ENCODE data around the gene BAZ2B. TPM values are rescaled to one million over a fixed set of nuclear protein-coding genes. Genes with fewer than 3 reads are reported as not detected.

The BAZ2B gene
- total and polyA plus RNA-seq, 2 of the 13 experiments (the other 11 are each of a cell fraction or from before 2014, with no cell fraction given) = 14.0 to 15.1 TPM

DNA sequence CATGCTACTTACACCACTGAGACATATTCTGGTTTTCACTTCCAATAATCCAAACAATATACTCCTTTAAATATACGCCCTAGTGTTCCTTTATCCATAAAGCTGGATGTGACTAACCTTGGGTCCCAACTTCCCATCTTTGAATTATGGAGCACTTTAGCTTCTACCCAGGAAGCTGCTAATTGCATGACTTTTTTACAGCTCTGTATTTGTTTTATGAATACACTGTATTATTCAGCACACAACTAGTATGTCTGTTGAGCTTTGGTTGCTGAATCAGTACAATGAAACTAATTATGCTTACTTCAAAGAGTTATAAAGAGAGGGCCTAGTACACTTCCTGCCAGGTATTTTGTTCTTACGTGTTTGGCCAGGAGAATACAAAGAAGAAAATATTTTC lies 118.5 kb downstream of the BAZ2B start (continued):
- TF ChIP-seq CCAR2 (optimal IDR thresholded peaks at IDR 0.05; ENCODE audit: low read depth, low read length) = no peak
- no peak for TF ChIP-seq ZNF274 (CRISPR knock-in tag; IDR thresholded peaks at IDR 0.05)
- no peak for TF ChIP-seq SP4 (CRISPR knock-in tag; IDR thresholded peaks at IDR 0.05)
- no peak for TF ChIP-seq ZFP36 (IDR thresholded peaks at IDR 0.05; ENCODE audit: borderline replicate concordance, low read depth, low read length, partially characterized antibody)
- no peak for TF ChIP-seq FOXO1 (CRISPR knock-in tag; IDR thresholded peaks at IDR 0.05)

- no peak overlapping the region for H3K4me3 ChIP-seq (replicated peaks in 1 of 3; ENCODE audit: insufficient read depth in 1 of 3, low read depth in 2 of 3, low read length in 3 of 3)
- FAIRE-seq (no peak), DNase-seq (ENCODE audit: low spot score) (peak; percentile 41), ATAC-seq (peak; percentile 41; the same call in 2 of the 3 replicates)
- H3K79me2 ChIP-seq (ENCODE audit: insufficient read depth, low read length) = no peaks in the 10 kb centered on the region
- no peak overlapping the region for H3K27ac ChIP-seq (ENCODE audit: extremely low read length, insufficient read depth, low read length)
- no peak overlapping the region for H2AFZ ChIP-seq (ENCODE audit: low read length)
- no peak overlapping the region for H3K9ac ChIP-seq (ENCODE audit: insufficient read depth, low read depth, low read length)
- ChIA-PET CTCF (ENCODE audit: low intra/inter-chr PET ratio, low total read pairs) (no interaction called here), POLR2A (no interaction called here)
- H3K9me3 ChIP-seq (ENCODE audit: low read length) = no peaks in the 10 kb centered on the region
- in situ Hi-C loops (cut with HindIII; ENCODE audit: extremely low pct_ligation_motif_present, low pct_unique_long_range_greater_than_20kb) (no loop called here), intact Hi-C loops (cut with micrococcal nuclease; ENCODE audit: unreplicated experiment) (no loop called here)
- H3K36me3 ChIP-seq (replicated peaks in 1 of 2; ENCODE audit: control insufficient read depth in 1 of 2, insufficient read depth in 2 of 2, low read length in 2 of 2) = no peaks in the 10 kb centered on the region
- no peaks in the 10 kb centered on the region for H3K27me3 ChIP-seq (ENCODE audit: control insufficient read depth in 1 of 2, insufficient read depth in 2 of 2, low read length in 2 of 2)
- no peaks in the 10 kb centered on the region; the same call in 1 of the 2 replicates for H4K20me1 ChIP-seq (ENCODE audit: insufficient read depth, low read length)
- BruUV-seq (replicated peaks) = no TSS peak
- no peak overlapping the region for H3K4me2 ChIP-seq (ENCODE audit: low read depth, low read length)
- no peaks in the 10 kb centered on the region for H3K4me1 ChIP-seq (ENCODE audit: insufficient read depth, low read length)
- TF ChIP-seq ELF1 (CRISPR knock-in tag; IDR thresholded peaks at IDR 0.05) = 0 out of 2 replicates have a peak, but pooled peaks have one; percentile 26
- TF ChIP-seq FOSL2 (CRISPR knock-in tag; IDR thresholded peaks at IDR 0.05) = peak; percentile 54; the same call in 1 of the 2 replicates
- 0 out of 2 replicates have a peak, but pooled peaks have one; percentile 15 for TF ChIP-seq HOMEZ (CRISPR knock-in tag; IDR thresholded peaks at IDR 0.05; ENCODE audit: low read depth)
- 0 out of 2 replicates have a peak, but pooled peaks have one; percentile 40 for TF ChIP-seq ELF3 (CRISPR knock-in tag; IDR thresholded peaks at IDR 0.05)
- TF ChIP-seq, protein P1, sequence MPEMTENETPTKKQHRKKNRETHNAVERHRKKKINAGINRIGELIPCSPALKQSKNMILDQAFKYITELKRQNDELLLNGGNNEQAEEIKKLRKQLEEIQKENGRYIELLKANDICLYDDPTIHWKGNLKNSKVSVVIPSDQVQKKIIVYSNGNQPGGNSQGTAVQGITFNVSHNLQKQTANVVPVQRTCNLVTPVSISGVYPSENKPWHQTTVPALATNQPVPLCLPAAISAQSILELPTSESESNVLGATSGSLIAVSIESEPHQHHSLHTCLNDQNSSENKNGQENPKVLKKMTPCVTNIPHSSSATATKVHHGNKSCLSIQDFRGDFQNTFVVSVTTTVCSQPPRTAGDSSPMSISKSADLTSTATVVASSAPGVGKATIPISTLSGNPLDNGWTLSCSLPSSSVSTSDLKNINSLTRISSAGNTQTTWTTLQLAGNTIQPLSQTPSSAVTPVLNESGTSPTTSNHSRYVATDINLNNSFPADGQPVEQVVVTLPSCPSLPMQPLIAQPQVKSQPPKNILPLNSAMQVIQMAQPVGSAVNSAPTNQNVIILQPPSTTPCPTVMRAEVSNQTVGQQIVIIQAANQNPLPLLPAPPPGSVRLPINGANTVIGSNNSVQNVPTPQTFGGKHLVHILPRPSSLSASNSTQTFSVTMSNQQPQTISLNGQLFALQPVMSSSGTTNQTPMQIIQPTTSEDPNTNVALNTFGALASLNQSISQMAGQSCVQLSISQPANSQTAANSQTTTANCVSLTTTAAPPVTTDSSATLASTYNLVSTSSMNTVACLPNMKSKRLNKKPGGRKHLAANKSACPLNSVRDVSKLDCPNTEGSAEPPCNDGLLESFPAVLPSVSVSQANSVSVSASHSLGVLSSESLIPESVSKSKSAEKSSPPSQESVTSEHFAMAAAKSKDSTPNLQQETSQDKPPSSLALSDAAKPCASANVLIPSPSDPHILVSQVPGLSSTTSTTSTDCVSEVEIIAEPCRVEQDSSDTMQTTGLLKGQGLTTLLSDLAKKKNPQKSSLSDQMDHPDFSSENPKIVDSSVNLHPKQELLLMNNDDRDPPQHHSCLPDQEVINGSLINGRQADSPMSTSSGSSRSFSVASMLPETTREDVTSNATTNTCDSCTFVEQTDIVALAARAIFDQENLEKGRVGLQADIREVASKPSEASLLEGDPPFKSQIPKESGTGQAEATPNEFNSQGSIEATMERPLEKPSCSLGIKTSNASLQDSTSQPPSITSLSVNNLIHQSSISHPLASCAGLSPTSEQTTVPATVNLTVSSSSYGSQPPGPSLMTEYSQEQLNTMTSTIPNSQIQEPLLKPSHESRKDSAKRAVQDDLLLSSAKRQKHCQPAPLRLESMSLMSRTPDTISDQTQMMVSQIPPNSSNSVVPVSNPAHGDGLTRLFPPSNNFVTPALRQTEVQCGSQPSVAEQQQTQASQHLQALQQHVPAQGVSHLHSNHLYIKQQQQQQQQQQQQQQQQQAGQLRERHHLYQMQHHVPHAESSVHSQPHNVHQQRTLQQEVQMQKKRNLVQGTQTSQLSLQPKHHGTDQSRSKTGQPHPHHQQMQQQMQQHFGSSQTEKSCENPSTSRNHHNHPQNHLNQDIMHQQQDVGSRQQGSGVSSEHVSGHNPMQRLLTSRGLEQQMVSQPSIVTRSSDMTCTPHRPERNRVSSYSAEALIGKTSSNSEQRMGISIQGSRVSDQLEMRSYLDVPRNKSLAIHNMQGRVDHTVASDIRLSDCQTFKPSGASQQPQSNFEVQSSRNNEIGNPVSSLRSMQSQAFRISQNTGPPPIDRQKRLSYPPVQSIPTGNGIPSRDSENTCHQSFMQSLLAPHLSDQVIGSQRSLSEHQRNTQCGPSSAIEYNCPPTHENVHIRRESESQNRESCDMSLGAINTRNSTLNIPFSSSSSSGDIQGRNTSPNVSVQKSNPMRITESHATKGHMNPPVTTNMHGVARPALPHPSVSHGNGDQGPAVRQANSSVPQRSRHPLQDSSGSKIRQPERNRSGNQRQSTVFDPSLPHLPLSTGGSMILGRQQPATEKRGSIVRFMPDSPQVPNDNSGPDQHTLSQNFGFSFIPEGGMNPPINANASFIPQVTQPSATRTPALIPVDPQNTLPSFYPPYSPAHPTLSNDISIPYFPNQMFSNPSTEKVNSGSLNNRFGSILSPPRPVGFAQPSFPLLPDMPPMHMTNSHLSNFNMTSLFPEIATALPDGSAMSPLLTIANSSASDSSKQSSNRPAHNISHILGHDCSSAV (CRISPR knock-in tag; IDR thresholded peaks at IDR 0.05; ENCODE audit: borderline replicate concordance) = no peak
These were observed 119.1 kb downstream of the BAZ2B start for GRCh38 chr2:159497256-159497655.
